ENCODE data around the gene TRIM38. TPM values are rescaled to one million over a fixed set of nuclear protein-coding genes. Genes with fewer than 3 reads are reported as not detected.

Gene TRIM38
- total and polyA plus RNA-seq, 2 of the 13 experiments (the other 11 are each of a cell fraction or from before 2014, with no cell fraction given), result 2.5 to 3.1 TPM

GRCh38 chr6:25962149-25963127 lies at the start of gene TRIM38 (continued):
- TF ChIP-seq, protein P1, sequence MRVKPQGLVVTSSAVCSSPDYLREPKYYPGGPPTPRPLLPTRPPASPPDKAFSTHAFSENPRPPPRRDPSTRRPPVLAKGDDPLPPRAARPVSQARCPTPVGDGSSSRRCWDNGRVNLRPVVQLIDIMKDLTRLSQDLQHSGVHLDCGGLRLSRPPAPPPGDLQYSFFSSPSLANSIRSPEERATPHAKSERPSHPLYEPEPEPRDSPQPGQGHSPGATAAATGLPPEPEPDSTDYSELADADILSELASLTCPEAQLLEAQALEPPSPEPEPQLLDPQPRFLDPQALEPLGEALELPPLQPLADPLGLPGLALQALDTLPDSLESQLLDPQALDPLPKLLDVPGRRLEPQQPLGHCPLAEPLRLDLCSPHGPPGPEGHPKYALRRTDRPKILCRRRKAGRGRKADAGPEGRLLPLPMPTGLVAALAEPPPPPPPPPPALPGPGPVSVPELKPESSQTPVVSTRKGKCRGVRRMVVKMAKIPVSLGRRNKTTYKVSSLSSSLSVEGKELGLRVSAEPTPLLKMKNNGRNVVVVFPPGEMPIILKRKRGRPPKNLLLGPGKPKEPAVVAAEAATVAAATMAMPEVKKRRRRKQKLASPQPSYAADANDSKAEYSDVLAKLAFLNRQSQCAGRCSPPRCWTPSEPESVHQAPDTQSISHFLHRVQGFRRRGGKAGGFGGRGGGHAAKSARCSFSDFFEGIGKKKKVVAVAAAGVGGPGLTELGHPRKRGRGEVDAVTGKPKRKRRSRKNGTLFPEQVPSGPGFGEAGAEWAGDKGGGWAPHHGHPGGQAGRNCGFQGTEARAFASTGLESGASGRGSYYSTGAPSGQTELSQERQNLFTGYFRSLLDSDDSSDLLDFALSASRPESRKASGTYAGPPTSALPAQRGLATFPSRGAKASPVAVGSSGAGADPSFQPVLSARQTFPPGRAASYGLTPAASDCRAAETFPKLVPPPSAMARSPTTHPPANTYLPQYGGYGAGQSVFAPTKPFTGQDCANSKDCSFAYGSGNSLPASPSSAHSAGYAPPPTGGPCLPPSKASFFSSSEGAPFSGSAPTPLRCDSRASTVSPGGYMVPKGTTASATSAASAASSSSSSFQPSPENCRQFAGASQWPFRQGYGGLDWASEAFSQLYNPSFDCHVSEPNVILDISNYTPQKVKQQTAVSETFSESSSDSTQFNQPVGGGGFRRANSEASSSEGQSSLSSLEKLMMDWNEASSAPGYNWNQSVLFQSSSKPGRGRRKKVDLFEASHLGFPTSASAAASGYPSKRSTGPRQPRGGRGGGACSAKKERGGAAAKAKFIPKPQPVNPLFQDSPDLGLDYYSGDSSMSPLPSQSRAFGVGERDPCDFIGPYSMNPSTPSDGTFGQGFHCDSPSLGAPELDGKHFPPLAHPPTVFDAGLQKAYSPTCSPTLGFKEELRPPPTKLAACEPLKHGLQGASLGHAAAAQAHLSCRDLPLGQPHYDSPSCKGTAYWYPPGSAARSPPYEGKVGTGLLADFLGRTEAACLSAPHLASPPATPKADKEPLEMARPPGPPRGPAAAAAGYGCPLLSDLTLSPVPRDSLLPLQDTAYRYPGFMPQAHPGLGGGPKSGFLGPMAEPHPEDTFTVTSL (CRISPR knock-in tag; IDR thresholded peaks at IDR 0.05; ENCODE audit: borderline replicate concordance), result peak; percentile 32; the same call in 1 of the 2 replicates
- TF ChIP-seq PHF5A (CRISPR knock-in tag; IDR thresholded peaks at IDR 0.05; ENCODE audit: low read depth, unreplicated experiment), result peak; percentile 47
- no peak for TF ChIP-seq IKZF1 (IDR thresholded peaks at IDR 0.05)
- no peak for TF ChIP-seq UBTF (CRISPR knock-in tag; IDR thresholded peaks at IDR 0.05)
- TF ChIP-seq KDM5B (CRISPR knock-in tag; IDR thresholded peaks at IDR 0.05; ENCODE audit: borderline replicate concordance), result no peak
- 0 out of 2 replicates have a peak, but pooled peaks have one; percentile 10 for TF ChIP-seq ZNF772 (CRISPR knock-in tag; IDR thresholded peaks at IDR 0.05)
- TF ChIP-seq PHF8 (CRISPR knock-in tag; IDR thresholded peaks at IDR 0.05), result peak; percentile 74
- peak; percentile 7; the same call in 1 of the 2 replicates for TF ChIP-seq ZNF605 (CRISPR knock-in tag; IDR thresholded peaks at IDR 0.05)
- TF ChIP-seq HDAC1 (CRISPR knock-in tag; IDR thresholded peaks at IDR 0.05), result peak; percentile 33; the same call in 1 of the 2 replicates
- TF ChIP-seq EED (CRISPR knock-in tag; IDR thresholded peaks at IDR 0.05), result no peak
- peak; percentile 87; the same call in 1 of the 2 replicates for TF ChIP-seq ETV5 (CRISPR knock-in tag; IDR thresholded peaks at IDR 0.05; ENCODE audit: borderline replicate concordance)
- no peak for TF ChIP-seq SP140L (CRISPR knock-in tag; IDR thresholded peaks at IDR 0.05; ENCODE audit: borderline replicate concordance)
- no peak for TF ChIP-seq BRCA1 (CRISPR knock-in tag; IDR thresholded peaks at IDR 0.05)
- no peak for TF ChIP-seq ISX (CRISPR knock-in tag; conservative IDR thresholded peaks at IDR 0.05)
- TF ChIP-seq MED8 (CRISPR knock-in tag; IDR thresholded peaks at IDR 0.05; ENCODE audit: insufficient replicate concordance), result no peak
- TF ChIP-seq THAP11 (CRISPR knock-in tag; IDR thresholded peaks at IDR 0.05), result peak; percentile 38
- no peak for TF ChIP-seq ZNF614 (CRISPR knock-in tag; IDR thresholded peaks at IDR 0.05; ENCODE audit: borderline replicate concordance)
- TF ChIP-seq ZNF503 (CRISPR knock-in tag; IDR thresholded peaks at IDR 0.05), result no peak
